GM18520 (cell line): ENCODE results near the gene ETNK2.

Experiments used
- ATAC-seq: cut with Tn5 transposase; IDR thresholded peaks from one replicate; pipeline ENCODE4 v1.9.1; 2021; ENCODE audit not compliant: unreplicated experiment

The ETNK2 gene

DNA sequence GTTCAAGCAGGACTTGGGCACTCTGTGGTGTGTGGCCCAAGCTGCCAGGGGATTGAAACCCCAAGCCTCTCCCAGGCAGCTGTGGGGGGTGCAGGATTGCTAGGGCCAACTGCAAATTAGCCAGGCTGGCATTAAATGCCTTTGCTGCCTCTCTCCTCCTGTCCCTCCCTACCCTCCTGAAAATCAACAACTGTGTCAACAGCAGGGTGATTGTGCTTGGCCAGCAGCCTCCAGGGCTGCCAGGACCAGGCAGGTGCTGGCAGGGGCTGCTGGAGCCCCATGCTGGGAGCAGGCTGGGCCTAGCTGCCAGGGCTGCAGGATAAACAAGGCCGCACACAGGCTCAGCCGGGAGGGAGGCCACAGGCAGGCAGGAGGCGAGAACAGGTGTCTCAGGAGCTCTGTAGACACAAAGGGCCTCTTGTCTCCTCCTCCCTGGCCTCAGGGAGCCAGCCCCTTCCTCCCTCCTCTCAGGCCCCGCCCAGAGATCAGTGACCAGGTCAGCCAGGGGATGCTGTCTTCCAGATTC is 67.5 kb downstream of the ETNK2 start:
- ATAC-seq: no peak

DNA sequence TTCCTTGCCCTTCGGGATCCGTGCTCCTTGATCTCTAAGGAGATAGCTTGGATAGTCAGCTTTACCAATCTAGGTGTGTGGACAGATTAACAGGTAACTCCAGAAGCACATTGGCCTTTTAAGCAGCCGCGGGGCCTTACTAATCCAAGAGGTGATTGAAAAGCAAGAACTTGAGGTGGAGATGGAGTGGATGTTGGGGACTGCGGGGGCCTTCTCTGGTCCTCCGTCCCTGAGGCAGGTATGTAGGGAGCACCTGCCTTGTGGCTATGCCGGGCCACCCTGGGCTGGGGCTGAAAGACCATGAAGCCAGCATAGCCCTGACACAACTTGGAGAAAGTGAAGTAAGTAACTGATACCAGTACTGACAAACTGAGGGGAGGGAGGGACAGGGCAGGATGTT is 68.4 kb downstream of the ETNK2 start:
- no peak for ATAC-seq

- ATAC-seq: no peak
These were observed 69.9 kb downstream of the ETNK2 start for GRCh38 chr1:204081791-204082513.

DNA sequence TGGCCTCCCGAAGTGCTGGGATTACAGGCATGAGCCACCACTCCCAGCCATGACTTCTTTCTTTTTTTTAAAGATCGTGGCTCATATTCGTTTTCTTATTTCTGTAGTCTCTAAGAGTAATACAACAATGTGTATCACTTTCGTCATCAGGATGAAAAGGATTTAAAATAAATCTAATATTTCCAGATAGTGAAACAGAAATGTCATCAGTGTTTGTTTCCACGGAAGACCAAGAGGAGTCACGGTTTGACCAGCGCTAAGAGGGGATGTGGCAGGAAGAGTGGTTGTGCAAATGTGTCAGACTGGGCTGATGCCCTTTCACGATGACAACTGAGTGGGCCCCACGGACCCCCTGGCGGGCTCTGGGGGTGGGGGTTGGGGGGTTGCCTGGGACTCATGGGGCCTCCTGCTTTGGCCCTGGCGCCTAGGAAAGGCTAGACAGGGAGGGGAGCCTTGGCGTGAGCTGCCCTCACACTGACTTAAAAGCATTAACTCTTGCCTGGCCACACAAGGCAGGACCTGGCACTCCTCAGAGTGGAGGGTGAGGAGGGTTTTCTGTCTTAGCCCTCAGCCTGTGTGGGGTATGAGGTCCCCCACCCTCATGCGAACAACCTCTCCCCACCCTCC is 70.6 kb downstream of the ETNK2 start:
- no peak for ATAC-seq
